HEK293 (cell line): ENCODE results near the gene ADCY3.

Source experiments
- FEZF1 ChIP-seq: fragments of 450-650 bp; formaldehyde crosslinking; IDR thresholded peaks from 2 replicates; pipeline ENCODE4 v1.5.1; 2016; ENCODE audit warnings: missing biosample characterization, missing genetic modification characterization
- MEIS1 ChIP-seq: sonication (generic); formaldehyde crosslinking; IDR thresholded peaks from 2 replicates; pipeline ENCODE4 v1.8.1; 2022; ENCODE audit warnings: missing genetic modification reagents, mild to moderate bottlenecking, borderline replicate concordance
- RBAK ChIP-seq: fragments of 450-650 bp; formaldehyde crosslinking; IDR thresholded peaks from 2 replicates; pipeline ENCODE4 v1.5.1; 2016; ENCODE audit warnings: missing biosample characterization, missing genetic modification characterization
- SALL2 ChIP-seq: fragments of 450-650 bp; formaldehyde crosslinking; IDR thresholded peaks from 2 replicates; pipeline ENCODE4 v1.5.0; 2017; ENCODE audit warnings: missing biosample characterization, mild to moderate bottlenecking, missing genetic modification characterization, borderline replicate concordance
- SCRT1 ChIP-seq: fragments of 450-650 bp; formaldehyde crosslinking; IDR thresholded peaks from 2 replicates; pipeline ENCODE4 v1.5.1; 2016; ENCODE audit warnings: missing biosample characterization, missing genetic modification characterization, borderline replicate concordance
- ZBTB20 ChIP-seq: fragments of 450-650 bp; formaldehyde crosslinking; IDR thresholded peaks from 2 replicates; pipeline ENCODE4 v1.5.1; 2016; ENCODE audit warnings: missing biosample characterization, missing genetic modification characterization
- ZFP69B ChIP-seq: fragments of 450-650 bp; formaldehyde crosslinking; IDR thresholded peaks from 2 replicates; pipeline ENCODE4 v1.5.1; 2016; ENCODE audit warnings: missing biosample characterization, missing genetic modification characterization
- ZIC2 ChIP-seq: fragments of 450-650 bp; formaldehyde crosslinking; IDR thresholded peaks from 2 replicates; pipeline ENCODE4 v1.5.1; 2016; ENCODE audit warnings: missing biosample characterization, missing genetic modification characterization
- ZNF169 ChIP-seq: fragments of 450-650 bp; formaldehyde crosslinking; IDR thresholded peaks from 2 replicates; pipeline ENCODE4 v1.5.1; 2016; ENCODE audit warnings: missing biosample characterization, missing genetic modification characterization
- ZNF23 ChIP-seq: fragments of 450-650 bp; formaldehyde crosslinking; IDR thresholded peaks from 2 replicates; pipeline ENCODE4 v1.5.1; 2016; ENCODE audit warnings: missing biosample characterization, missing genetic modification characterization, borderline replicate concordance
- ZNF248 ChIP-seq: fragments of 450-650 bp; formaldehyde crosslinking; IDR thresholded peaks from 2 replicates; pipeline ENCODE4 v1.5.1; 2017; ENCODE audit warnings: missing biosample characterization, missing genetic modification characterization
- ZNF274 ChIP-seq, 2 experiments: fragments of 200-500 bp in 1 of 2; fragments of 450-650 bp in 1 of 2; sonication (Bioruptor generic) in 1 of 2; formaldehyde crosslinking in 1 of 2; IDR thresholded peaks; 2 replicates each; pipeline versions ENCODE4 v1.5.1 to v1.6.1; 2014 to 2016; ENCODE audit warnings: borderline replicate concordance in 1 of 2, inconsistent platforms in 1 of 2, low read length in 1 of 2, missing biosample characterization in 1 of 2, missing genetic modification characterization in 1 of 2
- ZNF37A ChIP-seq: fragments of 450-650 bp; IDR thresholded peaks from 2 replicates; pipeline ENCODE4 v1.5.1; 2018; ENCODE audit warnings: missing biosample characterization, missing genetic modification characterization
- ZNF391 ChIP-seq: fragments of 450-650 bp; formaldehyde crosslinking; IDR thresholded peaks from 2 replicates; pipeline ENCODE4 v1.5.1; 2016; ENCODE audit warnings: low read depth, missing biosample characterization, missing genetic modification characterization, borderline replicate concordance
- ZNF404 ChIP-seq: fragments of 450-650 bp; formaldehyde crosslinking; IDR thresholded peaks from 2 replicates; pipeline ENCODE4 v1.5.1; 2017; ENCODE audit warnings: missing biosample characterization, missing genetic modification characterization
- ZNF423 ChIP-seq: fragments of 450-650 bp; formaldehyde crosslinking; IDR thresholded peaks from 2 replicates; pipeline ENCODE4 v1.5.1; 2016; ENCODE audit warnings: missing biosample characterization, missing genetic modification characterization
- ZNF521 ChIP-seq: fragments of 450-650 bp; formaldehyde crosslinking; IDR thresholded peaks from 2 replicates; pipeline ENCODE4 v1.5.1; 2017; ENCODE audit warnings: missing biosample characterization, mild to moderate bottlenecking, missing genetic modification characterization
- ZNF558 ChIP-seq: fragments of 450-650 bp; formaldehyde crosslinking; IDR thresholded peaks from 2 replicates; pipeline ENCODE4 v1.5.1; 2016; ENCODE audit warnings: missing biosample characterization, missing genetic modification characterization
- ZNF621 ChIP-seq: fragments of 450-650 bp; formaldehyde crosslinking; IDR thresholded peaks from 2 replicates; pipeline ENCODE4 v1.5.1; 2017; ENCODE audit warnings: missing biosample characterization, missing genetic modification characterization
- ZNF624 ChIP-seq: fragments of 450-650 bp; formaldehyde crosslinking; IDR thresholded peaks from 2 replicates; pipeline ENCODE4 v1.5.1; 2017; ENCODE audit warnings: missing biosample characterization, missing genetic modification characterization
- ZNF843 ChIP-seq: fragments of 450-650 bp; formaldehyde crosslinking; IDR thresholded peaks from 2 replicates; pipeline ENCODE4 v1.5.1; 2016; ENCODE audit warnings: missing biosample characterization, missing genetic modification characterization
- ZXDB ChIP-seq: fragments of 450-650 bp; formaldehyde crosslinking; IDR thresholded peaks from 2 replicates; pipeline ENCODE4 v1.5.1; 2016; ENCODE audit warnings: missing biosample characterization, missing genetic modification characterization
- TF ChIP-seq, protein P1 (sequence below): fragments of 450-650 bp; formaldehyde crosslinking; IDR thresholded peaks from 2 replicates; pipeline ENCODE4 v1.5.1; 2016; ENCODE audit warnings: missing biosample characterization, missing genetic modification characterization
- TF ChIP-seq, protein P2 (sequence below): sonication (generic); formaldehyde crosslinking; IDR thresholded peaks from 2 replicates; pipeline ENCODE4 v1.8.1; 2022; ENCODE audit warnings: mild to moderate bottlenecking, moderate library complexity, missing genetic modification reagents
- TF ChIP-seq, protein P3 (sequence below): fragments of 450-650 bp; formaldehyde crosslinking; IDR thresholded peaks from 2 replicates; pipeline ENCODE4 v1.5.1; 2017; ENCODE audit warnings: missing biosample characterization, mild to moderate bottlenecking, missing genetic modification characterization, moderate library complexity
- TF ChIP-seq, protein P4 (sequence below): fragments of 450-650 bp; formaldehyde crosslinking; IDR thresholded peaks from 2 replicates; pipeline ENCODE4 v1.5.1; 2017; ENCODE audit warnings: missing biosample characterization, missing genetic modification characterization
- TF ChIP-seq, protein P5 (sequence below): fragments of 450-650 bp; formaldehyde crosslinking; IDR thresholded peaks from 2 replicates; pipeline ENCODE4 v1.5.1; 2016; ENCODE audit warnings: missing biosample characterization, missing genetic modification characterization
- TF ChIP-seq, protein P6 (sequence below): fragments of 450-650 bp; formaldehyde crosslinking; IDR thresholded peaks from 2 replicates; pipeline ENCODE4 v1.5.1; 2017; ENCODE audit warnings: missing biosample characterization, missing genetic modification characterization
- TF ChIP-seq, protein P7 (sequence below): fragments of 450-650 bp; formaldehyde crosslinking; IDR thresholded peaks from 2 replicates; pipeline ENCODE4 v1.5.1; 2017; ENCODE audit warnings: missing biosample characterization, missing genetic modification characterization

Gene ADCY3

DNA sequence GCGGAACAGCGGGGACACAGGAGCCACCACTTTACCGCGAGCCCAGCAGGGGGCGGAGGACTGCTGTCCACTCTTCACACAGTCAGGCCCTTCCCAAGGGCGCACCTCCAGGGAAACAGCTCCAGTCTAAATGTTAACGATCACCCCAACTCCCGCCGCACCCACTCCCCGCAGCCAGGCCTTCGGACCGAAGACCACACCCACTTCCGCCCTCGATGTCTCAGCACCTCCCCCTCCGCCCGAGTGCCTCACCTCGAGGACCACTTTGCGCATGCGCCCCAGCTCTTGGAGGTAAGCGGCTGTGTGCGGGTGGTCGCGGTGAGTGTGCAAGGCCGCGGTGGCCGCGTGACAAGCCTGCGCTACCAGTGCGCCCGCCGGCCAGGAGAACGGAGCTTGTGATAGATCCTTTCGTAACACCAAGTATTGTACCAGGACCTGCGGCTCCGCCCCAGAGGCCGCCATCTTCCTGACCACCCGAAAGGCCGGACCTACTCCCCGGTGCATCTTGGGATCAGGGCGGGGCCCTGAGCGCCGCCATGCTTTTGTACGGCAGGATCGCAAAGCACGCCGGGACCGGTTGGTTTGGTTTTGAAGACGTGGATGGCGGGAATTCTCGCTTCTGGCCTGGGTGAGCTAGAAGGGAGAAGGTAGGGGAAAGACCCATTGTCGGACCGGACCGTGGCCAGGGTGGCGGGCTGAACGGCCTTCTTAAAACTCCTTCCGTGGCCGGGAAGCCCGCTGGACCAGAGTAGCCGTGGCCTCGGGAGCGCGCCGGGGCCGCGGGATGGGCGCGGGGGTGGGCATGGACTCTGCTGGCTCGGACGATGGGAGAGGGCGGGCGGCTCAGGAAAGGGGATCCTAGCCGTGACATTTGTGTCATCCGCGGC lies 126.9 kb downstream of the ADCY3 start, which contains the start of the genes CENPO and PTRHD1 (continued):
- TF ChIP-seq FEZF1 (tag by site-specific recombination) (no peak), ZNF843 (tag by site-specific recombination) (peak; percentile 28; the same call in 1 of the 2 replicates), ZNF37A (tag by site-specific recombination) (no peak), ZNF621 (tag by site-specific recombination) (no peak), ZNF23 (tag by site-specific recombination) (no peak), RBAK (no peak), ZNF248 (tag by site-specific recombination) (no peak), ZNF391 (tag by site-specific recombination) (no peak), ZNF521 (tag by site-specific recombination) (no peak), ZNF169 (no peak), ZNF423 (tag by site-specific recombination) (no peak), ZXDB (0 out of 2 replicates have a peak, but pooled peaks have one; percentile 46), ZBTB20 (tag by site-specific recombination) (0 out of 2 replicates have a peak, but pooled peaks have one; percentile 38), ZNF558 (no peak), ZNF624 (no peak), ZNF274 (IDR thresholded peaks at IDR 0.05; ENCODE audit: low read length) (no peak), ZNF274 (tag by site-specific recombination; IDR thresholded peaks at IDR 0.05; ENCODE audit: borderline replicate concordance) (no peak), ZFP69B (tag by site-specific recombination) (no peak), SCRT1 (tag by site-specific recombination) (no peak), SALL2 (no peak), MEIS1 (CRISPR knock-in tag) (no peak), ZNF404 (tag by site-specific recombination) (no peak), ZIC2 (tag by site-specific recombination) (peak; percentile 26; the same call in 1 of the 2 replicates)
- TF ChIP-seq, protein P1, sequence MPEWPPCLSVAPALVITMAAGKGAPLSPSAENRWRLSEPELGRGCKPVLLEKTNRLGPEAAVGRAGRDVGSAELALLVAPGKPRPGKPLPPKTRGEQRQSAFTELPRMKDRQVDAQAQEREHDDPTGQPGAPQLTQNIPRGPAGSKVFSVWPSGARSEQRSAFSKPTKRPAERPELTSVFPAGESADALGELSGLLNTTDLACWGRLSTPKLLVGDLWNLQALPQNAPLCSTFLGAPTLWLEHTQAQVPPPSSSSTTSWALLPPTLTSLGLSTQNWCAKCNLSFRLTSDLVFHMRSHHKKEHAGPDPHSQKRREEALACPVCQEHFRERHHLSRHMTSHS (tag by site-specific recombination) = no peak
- TF ChIP-seq, protein P2, sequence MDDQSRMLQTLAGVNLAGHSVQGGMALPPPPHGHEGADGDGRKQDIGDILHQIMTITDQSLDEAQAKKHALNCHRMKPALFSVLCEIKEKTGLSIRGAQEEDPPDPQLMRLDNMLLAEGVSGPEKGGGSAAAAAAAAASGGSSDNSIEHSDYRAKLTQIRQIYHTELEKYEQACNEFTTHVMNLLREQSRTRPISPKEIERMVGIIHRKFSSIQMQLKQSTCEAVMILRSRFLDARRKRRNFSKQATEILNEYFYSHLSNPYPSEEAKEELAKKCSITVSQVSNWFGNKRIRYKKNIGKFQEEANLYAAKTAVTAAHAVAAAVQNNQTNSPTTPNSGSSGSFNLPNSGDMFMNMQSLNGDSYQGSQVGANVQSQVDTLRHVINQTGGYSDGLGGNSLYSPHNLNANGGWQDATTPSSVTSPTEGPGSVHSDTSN (CRISPR knock-in tag) = 0 out of 2 replicates have a peak, but pooled peaks have one; percentile 55
- TF ChIP-seq, protein P3, sequence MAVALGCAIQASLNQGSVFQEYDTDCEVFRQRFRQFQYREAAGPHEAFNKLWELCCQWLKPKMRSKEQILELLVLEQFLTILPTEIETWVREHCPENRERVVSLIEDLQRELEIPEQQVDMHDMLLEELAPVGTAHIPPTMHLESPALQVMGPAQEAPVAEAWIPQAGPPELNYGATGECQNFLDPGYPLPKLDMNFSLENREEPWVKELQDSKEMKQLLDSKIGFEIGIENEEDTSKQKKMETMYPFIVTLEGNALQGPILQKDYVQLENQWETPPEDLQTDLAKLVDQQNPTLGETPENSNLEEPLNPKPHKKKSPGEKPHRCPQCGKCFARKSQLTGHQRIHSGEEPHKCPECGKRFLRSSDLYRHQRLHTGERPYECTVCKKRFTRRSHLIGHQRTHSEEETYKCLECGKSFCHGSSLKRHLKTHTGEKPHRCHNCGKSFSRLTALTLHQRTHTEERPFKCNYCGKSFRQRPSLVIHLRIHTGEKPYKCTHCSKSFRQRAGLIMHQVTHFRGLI (tag by site-specific recombination) = no peak
- TF ChIP-seq, protein P4, sequence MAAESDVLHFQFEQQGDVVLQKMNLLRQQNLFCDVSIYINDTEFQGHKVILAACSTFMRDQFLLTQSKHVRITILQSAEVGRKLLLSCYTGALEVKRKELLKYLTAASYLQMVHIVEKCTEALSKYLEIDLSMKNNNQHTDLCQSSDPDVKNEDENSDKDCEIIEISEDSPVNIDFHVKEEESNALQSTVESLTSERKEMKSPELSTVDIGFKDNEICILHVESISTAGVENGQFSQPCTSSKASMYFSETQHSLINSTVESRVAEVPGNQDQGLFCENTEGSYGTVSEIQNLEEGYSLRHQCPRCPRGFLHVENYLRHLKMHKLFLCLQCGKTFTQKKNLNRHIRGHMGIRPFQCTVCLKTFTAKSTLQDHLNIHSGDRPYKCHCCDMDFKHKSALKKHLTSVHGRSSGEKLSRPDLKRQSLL (tag by site-specific recombination) = no peak
- TF ChIP-seq, protein P5, sequence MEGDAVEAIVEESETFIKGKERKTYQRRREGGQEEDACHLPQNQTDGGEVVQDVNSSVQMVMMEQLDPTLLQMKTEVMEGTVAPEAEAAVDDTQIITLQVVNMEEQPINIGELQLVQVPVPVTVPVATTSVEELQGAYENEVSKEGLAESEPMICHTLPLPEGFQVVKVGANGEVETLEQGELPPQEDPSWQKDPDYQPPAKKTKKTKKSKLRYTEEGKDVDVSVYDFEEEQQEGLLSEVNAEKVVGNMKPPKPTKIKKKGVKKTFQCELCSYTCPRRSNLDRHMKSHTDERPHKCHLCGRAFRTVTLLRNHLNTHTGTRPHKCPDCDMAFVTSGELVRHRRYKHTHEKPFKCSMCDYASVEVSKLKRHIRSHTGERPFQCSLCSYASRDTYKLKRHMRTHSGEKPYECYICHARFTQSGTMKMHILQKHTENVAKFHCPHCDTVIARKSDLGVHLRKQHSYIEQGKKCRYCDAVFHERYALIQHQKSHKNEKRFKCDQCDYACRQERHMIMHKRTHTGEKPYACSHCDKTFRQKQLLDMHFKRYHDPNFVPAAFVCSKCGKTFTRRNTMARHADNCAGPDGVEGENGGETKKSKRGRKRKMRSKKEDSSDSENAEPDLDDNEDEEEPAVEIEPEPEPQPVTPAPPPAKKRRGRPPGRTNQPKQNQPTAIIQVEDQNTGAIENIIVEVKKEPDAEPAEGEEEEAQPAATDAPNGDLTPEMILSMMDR = peak; percentile 94
- TF ChIP-seq, protein P6, sequence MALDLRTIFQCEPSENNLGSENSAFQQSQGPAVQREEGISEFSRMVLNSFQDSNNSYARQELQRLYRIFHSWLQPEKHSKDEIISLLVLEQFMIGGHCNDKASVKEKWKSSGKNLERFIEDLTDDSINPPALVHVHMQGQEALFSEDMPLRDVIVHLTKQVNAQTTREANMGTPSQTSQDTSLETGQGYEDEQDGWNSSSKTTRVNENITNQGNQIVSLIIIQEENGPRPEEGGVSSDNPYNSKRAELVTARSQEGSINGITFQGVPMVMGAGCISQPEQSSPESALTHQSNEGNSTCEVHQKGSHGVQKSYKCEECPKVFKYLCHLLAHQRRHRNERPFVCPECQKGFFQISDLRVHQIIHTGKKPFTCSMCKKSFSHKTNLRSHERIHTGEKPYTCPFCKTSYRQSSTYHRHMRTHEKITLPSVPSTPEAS (tag by site-specific recombination) = 0 out of 2 replicates have a peak, but pooled peaks have one; percentile 10
- TF ChIP-seq, protein P7, sequence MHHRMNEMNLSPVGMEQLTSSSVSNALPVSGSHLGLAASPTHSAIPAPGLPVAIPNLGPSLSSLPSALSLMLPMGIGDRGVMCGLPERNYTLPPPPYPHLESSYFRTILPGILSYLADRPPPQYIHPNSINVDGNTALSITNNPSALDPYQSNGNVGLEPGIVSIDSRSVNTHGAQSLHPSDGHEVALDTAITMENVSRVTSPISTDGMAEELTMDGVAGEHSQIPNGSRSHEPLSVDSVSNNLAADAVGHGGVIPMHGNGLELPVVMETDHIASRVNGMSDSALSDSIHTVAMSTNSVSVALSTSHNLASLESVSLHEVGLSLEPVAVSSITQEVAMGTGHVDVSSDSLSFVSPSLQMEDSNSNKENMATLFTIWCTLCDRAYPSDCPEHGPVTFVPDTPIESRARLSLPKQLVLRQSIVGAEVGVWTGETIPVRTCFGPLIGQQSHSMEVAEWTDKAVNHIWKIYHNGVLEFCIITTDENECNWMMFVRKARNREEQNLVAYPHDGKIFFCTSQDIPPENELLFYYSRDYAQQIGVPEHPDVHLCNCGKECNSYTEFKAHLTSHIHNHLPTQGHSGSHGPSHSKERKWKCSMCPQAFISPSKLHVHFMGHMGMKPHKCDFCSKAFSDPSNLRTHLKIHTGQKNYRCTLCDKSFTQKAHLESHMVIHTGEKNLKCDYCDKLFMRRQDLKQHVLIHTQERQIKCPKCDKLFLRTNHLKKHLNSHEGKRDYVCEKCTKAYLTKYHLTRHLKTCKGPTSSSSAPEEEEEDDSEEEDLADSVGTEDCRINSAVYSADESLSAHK (tag by site-specific recombination) = 0 out of 2 replicates have a peak, but pooled peaks have one; percentile 35
